Body of pancreas (tissue), 4 donors: ENCODE data around the gene AFF4.

Source experiments
- CTCF ChIP-seq, 7 experiments: fragments of 450-650 bp in 4 of 7; fragments of 200-600 bp in 3 of 7; sonication (generic) in 3 of 7; IDR thresholded peaks; one replicate each; pipeline ENCODE4 v1.5.1; 2016 to 2019; ENCODE audit warnings: antibody characterized with exemption in 7 of 7
- POLR2A ChIP-seq, 3 donors: fragments of 450-650 bp; IDR thresholded peaks; one replicate each; pipeline ENCODE4 v1.6.1; 2016; ENCODE audit warnings: antibody characterized with exemption in 3 of 3, mild to moderate bottlenecking in 2 of 3

- no peak for TF ChIP-seq CTCF (IDR thresholded peaks at IDR 0.05)
- TF ChIP-seq POLR2A (IDR thresholded peaks at IDR 0.05), result no peak
Measured at GRCh38 chr5:132836852-132837251, 126.6 kb downstream of the AFF4 start.
